ENCODE data around the gene WDR59. TPM values are rescaled to one million over a fixed set of nuclear protein-coding genes. Genes with fewer than 3 reads are reported as not detected.
A peak's percentile ranks its signal among the peaks of the same experiment; 100 is the strongest.

The WDR59 gene
- total and polyA plus RNA-seq, 2 of the 4 experiments (the other 2 are of a cell fraction): 29.4 to 44.6 TPM

DNA sequence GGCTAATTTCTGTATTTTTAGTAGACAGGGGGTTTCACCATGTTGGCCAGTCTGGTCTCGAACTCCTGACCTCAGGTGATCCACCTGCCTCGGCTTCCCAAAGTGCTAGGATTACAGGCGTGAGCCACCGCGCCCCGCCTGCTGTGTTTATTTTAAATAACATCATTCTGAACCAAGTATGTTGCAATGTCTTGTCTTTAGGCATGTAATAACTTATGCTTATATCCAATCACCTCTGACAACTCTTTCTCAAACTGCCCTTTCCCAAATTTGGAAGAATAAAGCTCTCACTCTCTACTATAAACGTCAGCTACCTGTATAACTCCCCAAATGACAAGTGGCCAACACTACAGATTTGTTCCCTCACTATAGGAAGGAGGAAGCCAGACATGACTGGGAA is 107.2 kb downstream of the WDR59 start:
- no peak overlapping the region for H2BK120ac ChIP-seq (ENCODE audit: low read depth, low read length)
- ChIA-PET CTCF (no interaction called here), POLR2A (ENCODE audit: unreplicated experiment) (no interaction called here)
- DNase-seq (no peak), ATAC-seq (ENCODE audit: low read depth) (no peak)
- H3K56ac ChIP-seq (ENCODE audit: extremely low read depth, insufficient read depth, low read length): no peak overlapping the region
- no peak overlapping the region for H2BK5ac ChIP-seq (ENCODE audit: low read depth, low read length, poor library complexity, severe bottlenecking)
- no peak overlapping the region for H3K18ac ChIP-seq (ENCODE audit: low read depth, low read length)
- intact Hi-C loops (cut with micrococcal nuclease) (no loop called here), in situ Hi-C loops (cut with MboI; ENCODE audit: low sequenced_read_pairs) (no loop called here), dilution Hi-C loops (cut with HindIII; ENCODE audit: low sequenced_read_pairs, unreplicated experiment) (no loop called here)
- no peak overlapping the region for H3K9ac ChIP-seq (ENCODE audit: low read depth, low read length)
- H4K91ac ChIP-seq (ENCODE audit: insufficient read depth, low read depth, low read length): no peak overlapping the region
- 0 out of 2 replicates have a peak, but pooled peaks have one; percentile 17 for TF ChIP-seq CEBPB (IDR thresholded peaks at IDR 0.05; ENCODE audit: low read depth, low read length)
- TF ChIP-seq, protein P1, sequence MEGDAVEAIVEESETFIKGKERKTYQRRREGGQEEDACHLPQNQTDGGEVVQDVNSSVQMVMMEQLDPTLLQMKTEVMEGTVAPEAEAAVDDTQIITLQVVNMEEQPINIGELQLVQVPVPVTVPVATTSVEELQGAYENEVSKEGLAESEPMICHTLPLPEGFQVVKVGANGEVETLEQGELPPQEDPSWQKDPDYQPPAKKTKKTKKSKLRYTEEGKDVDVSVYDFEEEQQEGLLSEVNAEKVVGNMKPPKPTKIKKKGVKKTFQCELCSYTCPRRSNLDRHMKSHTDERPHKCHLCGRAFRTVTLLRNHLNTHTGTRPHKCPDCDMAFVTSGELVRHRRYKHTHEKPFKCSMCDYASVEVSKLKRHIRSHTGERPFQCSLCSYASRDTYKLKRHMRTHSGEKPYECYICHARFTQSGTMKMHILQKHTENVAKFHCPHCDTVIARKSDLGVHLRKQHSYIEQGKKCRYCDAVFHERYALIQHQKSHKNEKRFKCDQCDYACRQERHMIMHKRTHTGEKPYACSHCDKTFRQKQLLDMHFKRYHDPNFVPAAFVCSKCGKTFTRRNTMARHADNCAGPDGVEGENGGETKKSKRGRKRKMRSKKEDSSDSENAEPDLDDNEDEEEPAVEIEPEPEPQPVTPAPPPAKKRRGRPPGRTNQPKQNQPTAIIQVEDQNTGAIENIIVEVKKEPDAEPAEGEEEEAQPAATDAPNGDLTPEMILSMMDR (conservative IDR thresholded peaks at IDR 0.05; ENCODE audit: low read depth, low read length): no peak
- H3K36me3 ChIP-seq (ENCODE audit: control insufficient read depth, insufficient read depth, low read length): peaks cover 17% of the 10 kb centered on the region
- H3K4ac ChIP-seq (ENCODE audit: low read depth, low read length): no peak overlapping the region
- no peaks in the 10 kb centered on the region for H4K20me1 ChIP-seq (ENCODE audit: insufficient read depth, low read length)
- no peaks in the 10 kb centered on the region for H3K9me3 ChIP-seq (ENCODE audit: control insufficient read depth, insufficient read depth, low read length)
- H2BK15ac ChIP-seq (ENCODE audit: low read depth, low read length): no peak overlapping the region
- WGBS, 2 experiments (ENCODE audit: extremely low coverage in 2 of 2, insufficient read length in 1 of 2): no CpG with 5 or more reads among the region's 7 CpGs
- no peak overlapping the region for H4K5ac ChIP-seq (ENCODE audit: low read depth, low read length)
- H2AFZ ChIP-seq (replicated peaks; ENCODE audit: low read length, poor library complexity): no peak overlapping the region
- H3K14ac ChIP-seq (replicated peaks; ENCODE audit: low read depth, low read length): no peak overlapping the region
- H3K4me3 ChIP-seq (ENCODE audit: insufficient read depth, low read depth, low read length): no peak overlapping the region
- no peak overlapping the region for H3K27ac ChIP-seq (ENCODE audit: insufficient read depth, low read length)
- no peak overlapping the region for H2AK9ac ChIP-seq (replicated peaks; ENCODE audit: low read depth, low read length, poor library complexity)
- no peaks in the 10 kb centered on the region for H3K27me3 ChIP-seq (ENCODE audit: control insufficient read depth, insufficient read depth, low read length)
- no TSS peak for BruUV-seq (replicated peaks)
- no peaks in the 10 kb centered on the region for H3K4me1 ChIP-seq (ENCODE audit: control insufficient read depth, insufficient read depth, low read length)
- H4K8ac ChIP-seq (ENCODE audit: low read depth in 2 of 2, low read length in 2 of 2): no peak overlapping the region
- H3K4me2 ChIP-seq (ENCODE audit: low read depth, low read length): no peak overlapping the region
- no peak overlapping the region for H3K23ac ChIP-seq (ENCODE audit: low read depth, low read length)
- H3K9me1 ChIP-seq (ENCODE audit: insufficient read depth, low read length): peaks cover 3% of the 10 kb centered on the region; the same call in 1 of the 2 replicates
- no peak overlapping the region for H2BK20ac ChIP-seq (ENCODE audit: low read depth, low read length)
- no peak overlapping the region for H2AK5ac ChIP-seq (ENCODE audit: low read depth, low read length)
- no peaks in the 10 kb centered on the region; a peak in 1 of 4 replicates for H3K79me1 ChIP-seq (ENCODE audit: low read depth in 1 of 2, low read length in 2 of 2)

Measured in IMR-90 (cell line).